Ascending aorta (tissue), 2 donors: ENCODE data around the gene HOXA10. TPM values are rescaled to one million over a fixed set of nuclear protein-coding genes. Genes with fewer than 3 reads are reported as not detected.

Experiments
- DNase-seq, 2 donors: peaks; one replicate each; pipeline ENCODE4 v3.0.0-alpha.2; 2019; ENCODE audit warnings: low spot score in 2 of 2
- H3K27ac ChIP-seq, 2 donors: fragments of 200-600 bp; sonication (generic); one replicate each; pipeline ENCODE4 v1.5.1; 2016 to 2017; ENCODE audit warnings: mild to moderate bottlenecking in 1 of 2
- H3K27me3 ChIP-seq: fragments of 200-600 bp; sonication (generic); one replicate; pipeline ENCODE4 v1.5.1; 2017
- H3K36me3 ChIP-seq, 2 donors: fragments of 200-600 bp; sonication (generic); one replicate each; pipeline ENCODE4 v1.5.1; 2016
- H3K4me1 ChIP-seq, 2 donors: fragments of 200-600 bp; sonication (generic); one replicate each; pipeline ENCODE4 v1.5.1; 2016 to 2017; ENCODE audit warnings: mild to moderate bottlenecking in 1 of 2
- H3K4me3 ChIP-seq, 2 donors: fragments of 200-600 bp; sonication (generic); one replicate each; pipeline ENCODE4 v1.5.1; 2016 to 2017; ENCODE audit warnings: mild to moderate bottlenecking in 1 of 2
- H3K9me3 ChIP-seq, 2 donors: fragments of 200-600 bp; sonication (generic); one replicate each; pipeline ENCODE4 v1.5.1; 2016
- intact Hi-C: fragments of 100-400 bp; cut with DNase I; formaldehyde crosslinking; loops from one replicate; pipeline ENCODE4 v1.15.1; 2023
- total RNA-seq: library from RNA; depleted of rRNA; stranded (reverse); fragments of >200 nt; gene quantifications from one replicate; pipeline ENCODE4 v1.1.0, GENCODE V29; 2016
- TF ChIP-seq, protein P1 (sequence below), 3 experiments: fragments of 200-600 bp in 2 of 3; fragments of 450-650 bp in 1 of 3; sonication (generic) in 2 of 3; IDR thresholded peaks; one replicate each; pipeline ENCODE4 v1.5.1; 2016 to 2019; ENCODE audit warnings: antibody characterized with exemption in 3 of 3, mild to moderate bottlenecking in 1 of 3, moderate library complexity in 1 of 3

Gene HOXA10
- total RNA-seq, 1 donor from 2014 or later, result not detected

DNA sequence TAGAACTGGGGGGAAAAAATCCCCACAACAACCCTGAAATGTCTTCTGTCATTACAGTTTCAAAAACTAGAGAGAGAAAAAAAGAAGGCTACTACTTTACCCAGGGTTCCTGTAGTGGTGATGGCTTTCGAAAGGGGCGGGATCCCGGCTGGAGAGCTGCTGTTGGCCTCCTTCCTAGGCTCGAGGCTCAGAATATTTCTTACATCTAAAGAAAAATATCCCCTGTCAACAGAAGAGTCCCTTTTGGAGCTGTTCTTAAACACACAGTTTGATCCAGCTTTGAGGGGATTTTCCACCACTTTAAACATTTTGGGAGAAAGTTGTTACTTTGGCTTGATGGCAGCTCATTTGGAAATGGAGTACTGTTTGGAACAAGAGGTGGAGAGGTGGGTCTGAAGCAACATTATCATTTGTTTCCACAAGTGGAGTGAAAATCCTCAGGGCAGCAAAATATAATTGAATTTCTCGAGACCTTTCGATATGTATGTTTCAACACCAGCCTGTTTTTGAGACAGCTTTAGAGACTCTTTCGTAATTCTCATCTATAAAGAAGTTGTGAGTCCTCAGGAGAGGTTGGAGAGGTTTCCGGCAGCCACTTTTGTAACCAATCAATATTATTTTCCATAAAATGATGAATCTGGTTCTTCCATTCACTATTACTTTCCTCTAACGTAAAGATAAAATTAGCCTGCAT is 20.7 kb upstream of the HOXA10 start:
- no peak overlapping the region for H3K27ac ChIP-seq
- H3K27me3 ChIP-seq, result peaks cover 50% of the 10 kb centered on the region

DNA sequence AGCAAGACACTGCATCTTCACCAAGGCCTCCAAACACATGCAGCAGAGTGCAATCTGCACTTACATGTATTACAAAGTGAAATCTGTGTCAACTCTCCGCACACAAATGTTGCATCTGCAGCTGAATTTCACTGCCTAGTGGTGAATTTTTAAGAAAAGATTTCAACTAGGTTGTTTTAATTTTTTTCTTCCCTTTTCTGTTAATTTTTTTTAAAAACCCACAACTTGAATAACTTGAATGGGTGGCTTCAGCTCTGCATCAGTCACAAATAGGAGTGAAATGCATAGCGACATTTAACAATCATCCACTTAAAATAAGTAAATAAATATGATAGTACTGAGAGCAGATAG is 19.9 kb upstream of the HOXA10 start:
- Histone ChIP-seq H3K36me3 (no peaks in the 10 kb centered on the region), H3K27ac (no peak overlapping the region), H3K9me3 (no peaks in the 10 kb centered on the region), H3K27me3 (peaks cover 49% of the 10 kb centered on the region), H3K4me1 (peaks cover 3 to 9% of the 10 kb centered on the region in 2 donors), H3K4me3 (no peak overlapping the region)
- TF ChIP-seq, protein P1, sequence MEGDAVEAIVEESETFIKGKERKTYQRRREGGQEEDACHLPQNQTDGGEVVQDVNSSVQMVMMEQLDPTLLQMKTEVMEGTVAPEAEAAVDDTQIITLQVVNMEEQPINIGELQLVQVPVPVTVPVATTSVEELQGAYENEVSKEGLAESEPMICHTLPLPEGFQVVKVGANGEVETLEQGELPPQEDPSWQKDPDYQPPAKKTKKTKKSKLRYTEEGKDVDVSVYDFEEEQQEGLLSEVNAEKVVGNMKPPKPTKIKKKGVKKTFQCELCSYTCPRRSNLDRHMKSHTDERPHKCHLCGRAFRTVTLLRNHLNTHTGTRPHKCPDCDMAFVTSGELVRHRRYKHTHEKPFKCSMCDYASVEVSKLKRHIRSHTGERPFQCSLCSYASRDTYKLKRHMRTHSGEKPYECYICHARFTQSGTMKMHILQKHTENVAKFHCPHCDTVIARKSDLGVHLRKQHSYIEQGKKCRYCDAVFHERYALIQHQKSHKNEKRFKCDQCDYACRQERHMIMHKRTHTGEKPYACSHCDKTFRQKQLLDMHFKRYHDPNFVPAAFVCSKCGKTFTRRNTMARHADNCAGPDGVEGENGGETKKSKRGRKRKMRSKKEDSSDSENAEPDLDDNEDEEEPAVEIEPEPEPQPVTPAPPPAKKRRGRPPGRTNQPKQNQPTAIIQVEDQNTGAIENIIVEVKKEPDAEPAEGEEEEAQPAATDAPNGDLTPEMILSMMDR (IDR thresholded peaks at IDR 0.05), result no peak
- intact Hi-C loops, result loop anchor here (10.0 kb wide), 2 partner anchors 581 to 1221 kb away; partner anchors contain the start of gene CREB5
- DNase-seq, result no peak

More for the DNA sequence above, 20.7 kb upstream of the HOXA10 start:
- Histone ChIP-seq H3K9me3 (no peaks in the 10 kb centered on the region), H3K36me3 (no peaks in the 10 kb centered on the region), H3K4me1 (peaks cover 7 to 13% of the 10 kb centered on the region in 2 donors), H3K4me3 (no peak overlapping the region)
- peak in 1 of 2 donors; percentile 35 for DNase-seq
- TF ChIP-seq, protein P1 (IDR thresholded peaks at IDR 0.05), result no peak
- intact Hi-C loops, result loop anchor here (5.0 to 10.0 kb wide), 4 partner anchors 580 to 1220 kb away; partner anchors contain the start of gene CREB5

DNA sequence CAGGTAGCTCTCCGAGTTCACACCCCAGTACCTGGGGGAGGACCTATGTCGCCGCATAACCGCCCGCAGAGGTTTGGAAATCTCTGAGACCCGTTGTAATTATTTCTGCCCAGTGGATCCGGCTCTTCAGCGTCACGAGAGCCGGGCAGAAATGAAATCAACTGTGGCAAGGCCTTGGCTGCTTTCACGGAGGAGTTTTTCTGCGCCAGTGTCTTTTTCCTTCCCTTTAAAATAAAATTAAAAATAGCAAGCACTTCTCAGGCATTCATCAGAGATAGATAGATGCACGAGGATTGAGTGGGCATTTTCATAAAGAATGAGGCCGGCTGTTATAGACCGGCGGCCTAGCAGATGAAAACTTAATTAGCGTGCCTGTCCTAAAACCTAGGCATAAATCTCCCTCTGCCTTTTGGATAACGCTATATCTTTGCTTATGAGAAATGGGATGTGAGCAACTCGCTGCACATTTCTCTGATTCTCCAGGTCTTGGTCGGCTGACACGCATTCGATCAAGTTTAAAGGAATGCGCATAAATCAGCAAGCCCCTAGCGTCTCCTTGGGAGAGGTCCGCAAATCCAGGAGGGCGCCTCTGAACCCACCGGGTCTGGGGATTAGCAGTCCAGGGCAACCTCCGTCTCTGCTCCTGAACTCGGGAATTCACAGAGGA is 19.3 kb upstream of the HOXA10 start:
- TF ChIP-seq, protein P1 (IDR thresholded peaks at IDR 0.05), result no peak
- Histone ChIP-seq H3K27me3 (peaks cover 49% of the 10 kb centered on the region), H3K4me3 (peak overlapping the region; percentile 45 to 47), H3K36me3 (no peaks in the 10 kb centered on the region), H3K9me3 (no peaks in the 10 kb centered on the region), H3K27ac (no peak overlapping the region), H3K4me1 (peaks cover 5 to 7% of the 10 kb centered on the region in 2 donors)
- intact Hi-C loops, result loop anchor here (10.0 kb wide), 2 partner anchors 581 to 1221 kb away; partner anchors contain the start of gene CREB5
- peak in 1 of 2 donors; percentile 40 for DNase-seq

DNA sequence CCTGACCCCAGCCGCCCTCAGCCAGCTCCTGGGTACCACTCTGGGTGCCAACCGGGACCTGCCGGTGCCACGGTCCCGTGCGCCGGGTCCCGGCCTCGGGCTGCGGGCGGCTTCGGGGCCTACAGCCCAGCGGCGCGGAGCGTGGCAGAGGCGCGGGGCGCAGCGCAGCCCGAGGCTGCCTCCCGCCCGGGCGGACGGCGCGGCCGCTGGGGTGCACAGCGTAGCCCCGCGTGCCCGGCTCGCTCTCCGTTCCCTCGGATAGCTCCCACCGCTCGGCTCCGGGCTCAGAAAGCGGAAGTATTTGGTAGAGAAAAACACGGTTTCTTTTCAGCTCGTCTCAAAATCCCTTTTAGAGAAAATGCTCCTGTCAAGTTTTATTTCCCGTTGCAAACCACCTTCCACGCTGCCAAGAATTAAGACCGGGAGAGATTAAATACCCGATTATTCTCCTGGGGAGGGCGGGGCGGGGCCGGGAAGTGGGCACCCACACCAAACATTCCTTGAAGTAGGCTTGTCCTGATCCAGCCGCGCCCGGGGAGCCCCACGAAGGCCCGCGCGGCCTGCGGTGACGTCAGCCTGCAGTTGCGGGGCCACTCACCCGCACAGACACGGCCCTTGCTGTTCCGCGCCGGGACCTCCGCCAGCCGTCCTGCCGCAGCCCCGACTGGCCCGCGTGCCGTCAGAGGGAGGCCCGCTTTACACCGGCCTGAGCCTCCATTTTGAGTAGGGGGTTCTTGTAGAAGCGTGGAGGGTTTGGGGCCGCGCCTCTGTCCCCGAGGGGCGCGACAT is 18.6 kb upstream of the HOXA10 start:
- peak in 1 of 2 donors; percentile 59 for DNase-seq
- no peak overlapping the region for H3K27ac ChIP-seq
- TF ChIP-seq, protein P1 (IDR thresholded peaks at IDR 0.05), result no peak
- intact Hi-C loops, result loop anchor here (10.0 kb wide), 2 partner anchors 582 to 1222 kb away; partner anchors contain the start of gene CREB5
- H3K27me3 ChIP-seq, result peaks cover 48% of the 10 kb centered on the region
- H3K9me3 ChIP-seq, result no peaks in the 10 kb centered on the region
- H3K36me3 ChIP-seq, result no peaks in the 10 kb centered on the region
- peaks cover 5 to 14% of the 10 kb centered on the region in 2 donors for H3K4me1 ChIP-seq
- peak overlapping the region; percentile 45 to 47 for H3K4me3 ChIP-seq

DNA sequence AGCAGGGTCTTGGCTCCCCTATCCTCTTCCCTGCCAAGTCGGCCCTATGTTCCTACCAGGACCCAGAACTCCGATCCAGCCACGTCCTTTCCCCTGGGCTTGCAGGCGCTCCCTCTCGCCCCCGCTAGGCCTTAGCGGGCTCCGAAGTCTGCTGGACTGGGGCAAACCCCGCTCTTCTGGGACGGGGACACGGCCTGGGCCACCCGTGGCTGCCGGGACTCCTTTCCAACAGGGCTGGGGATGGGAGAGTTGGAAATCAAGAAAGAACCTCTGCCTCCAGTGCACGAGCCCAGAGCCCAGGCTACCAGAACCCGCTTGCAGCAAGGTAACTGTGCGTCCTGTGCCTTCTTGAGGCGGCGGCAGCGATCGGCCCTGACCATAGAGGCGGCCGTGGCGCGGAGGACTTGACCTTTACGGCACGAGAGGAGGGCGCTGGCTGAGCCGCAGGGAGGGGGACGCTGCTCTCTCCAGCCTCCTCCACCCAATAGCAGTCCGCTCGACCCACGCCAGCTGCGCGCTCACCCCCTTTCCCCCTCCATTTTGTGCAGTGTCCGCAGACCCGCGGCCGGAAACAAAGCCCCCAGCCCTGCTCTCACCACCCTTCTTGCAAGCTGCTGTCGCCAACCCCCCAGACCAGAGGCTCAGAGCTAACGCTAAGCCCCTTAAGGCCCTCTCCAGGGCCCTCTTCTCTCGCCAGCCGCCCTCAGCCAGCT is 17.9 kb upstream of the HOXA10 start:
- peak in 1 of 2 donors; percentile 62 for DNase-seq

More for the DNA sequence above, 17.9 kb upstream of the HOXA10 start:
- H3K27ac ChIP-seq, result no peak overlapping the region
- no peaks in the 10 kb centered on the region for H3K36me3 ChIP-seq
- TF ChIP-seq, protein P1 (IDR thresholded peaks at IDR 0.05), result no peak
- peak overlapping the region; percentile 45 to 47 for H3K4me3 ChIP-seq
- H3K4me1 ChIP-seq, result peaks cover 5 to 14% of the 10 kb centered on the region in 2 donors
- intact Hi-C loops, result loop anchor here (10.0 kb wide), 2 partner anchors 583 to 1223 kb away; partner anchors contain the start of gene CREB5
- peaks cover 48% of the 10 kb centered on the region for H3K27me3 ChIP-seq
- no peaks in the 10 kb centered on the region for H3K9me3 ChIP-seq
